ENCODE results near the gene CSF1R.

The CSF1R gene

DNA sequence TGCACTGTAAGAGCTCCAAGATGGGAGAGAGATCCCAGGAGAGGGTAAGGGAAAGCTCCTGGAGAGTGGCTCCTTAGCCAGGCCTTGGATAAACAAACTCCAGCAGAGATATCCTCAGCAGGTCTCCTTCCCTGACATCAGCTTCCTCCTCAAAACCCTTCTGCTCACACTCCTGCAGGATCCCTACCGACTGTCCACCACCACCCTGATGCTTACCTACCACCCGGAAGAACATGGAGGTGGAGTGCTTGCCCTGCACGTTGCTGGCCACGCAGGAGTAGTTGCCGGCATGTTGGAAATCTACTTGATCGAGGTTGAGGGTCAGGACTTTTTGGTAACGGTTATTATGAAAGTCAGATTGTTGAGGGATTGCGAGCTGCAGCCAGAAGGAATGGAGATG, 9.3 kb downstream of the CSF1R start:
- Histone ChIP-seq H3K9me2 (ENCODE audit: low read depth, low read length) (no peaks in the 10 kb centered on the region), H3K4me2 (ENCODE audit: low read length) (no peak overlapping the region), H3K27ac (ENCODE audit: low read depth, low read length, poor library complexity, severe bottlenecking) (no peak overlapping the region), H3K27me3 (ENCODE audit: insufficient read depth, low read length) (peaks cover 11% of the 10 kb centered on the region), H3F3A (ENCODE audit: insufficient read depth, low read length) (no peaks in the 10 kb centered on the region), H3K4me3 (ENCODE audit: low read depth, low read length, poor library complexity, severe bottlenecking) (no peak overlapping the region), H3K9me3 (ENCODE audit: low read length) (no peaks in the 10 kb centered on the region), H2AFZ (ENCODE audit: low read length) (no peak overlapping the region), H3K79me2 (ENCODE audit: insufficient read depth, low read length) (no peaks in the 10 kb centered on the region), H3K9ac (ENCODE audit: low read length) (no peak overlapping the region), H4K20me1 (ENCODE audit: insufficient read depth, low read length) (no peaks in the 10 kb centered on the region), H3K36me3 (ENCODE audit: insufficient read depth, low read length) (no peaks in the 10 kb centered on the region), H3K4me1 (ENCODE audit: insufficient read depth, low read length, severe bottlenecking) (no peaks in the 10 kb centered on the region)
- TF ChIP-seq EZH2 (IDR thresholded peaks at IDR 0.05; ENCODE audit: borderline replicate concordance, low read length), result no peak
- TF ChIP-seq, protein P1, sequence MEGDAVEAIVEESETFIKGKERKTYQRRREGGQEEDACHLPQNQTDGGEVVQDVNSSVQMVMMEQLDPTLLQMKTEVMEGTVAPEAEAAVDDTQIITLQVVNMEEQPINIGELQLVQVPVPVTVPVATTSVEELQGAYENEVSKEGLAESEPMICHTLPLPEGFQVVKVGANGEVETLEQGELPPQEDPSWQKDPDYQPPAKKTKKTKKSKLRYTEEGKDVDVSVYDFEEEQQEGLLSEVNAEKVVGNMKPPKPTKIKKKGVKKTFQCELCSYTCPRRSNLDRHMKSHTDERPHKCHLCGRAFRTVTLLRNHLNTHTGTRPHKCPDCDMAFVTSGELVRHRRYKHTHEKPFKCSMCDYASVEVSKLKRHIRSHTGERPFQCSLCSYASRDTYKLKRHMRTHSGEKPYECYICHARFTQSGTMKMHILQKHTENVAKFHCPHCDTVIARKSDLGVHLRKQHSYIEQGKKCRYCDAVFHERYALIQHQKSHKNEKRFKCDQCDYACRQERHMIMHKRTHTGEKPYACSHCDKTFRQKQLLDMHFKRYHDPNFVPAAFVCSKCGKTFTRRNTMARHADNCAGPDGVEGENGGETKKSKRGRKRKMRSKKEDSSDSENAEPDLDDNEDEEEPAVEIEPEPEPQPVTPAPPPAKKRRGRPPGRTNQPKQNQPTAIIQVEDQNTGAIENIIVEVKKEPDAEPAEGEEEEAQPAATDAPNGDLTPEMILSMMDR (IDR thresholded peaks at IDR 0.05; ENCODE audit: low read length), result no peak

DNA sequence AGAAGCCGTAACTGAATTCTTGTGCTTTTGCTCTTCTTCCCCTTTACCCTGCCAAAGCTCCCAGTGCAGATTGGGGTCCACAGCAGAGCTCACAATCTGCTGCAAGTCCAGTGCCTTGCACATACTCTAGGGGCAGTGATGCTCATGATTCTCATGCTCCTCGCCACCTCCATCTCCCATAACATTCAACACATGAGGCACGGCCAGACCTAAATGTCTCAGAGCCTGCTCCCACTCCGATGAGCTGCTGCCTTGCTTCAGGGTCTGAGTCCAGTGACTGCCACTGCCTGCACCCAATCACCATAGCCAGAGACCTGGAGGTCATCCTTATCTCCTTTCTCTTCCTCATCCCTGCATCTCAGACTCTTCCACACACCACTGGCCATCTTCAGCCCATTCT, 10.5 kb downstream of the CSF1R start:
- Histone ChIP-seq H3K27me3 (ENCODE audit: insufficient read depth, low read length) (peaks cover 11% of the 10 kb centered on the region), H3K4me1 (ENCODE audit: insufficient read depth, low read length, severe bottlenecking) (no peaks in the 10 kb centered on the region), H3K79me2 (ENCODE audit: insufficient read depth, low read length) (no peaks in the 10 kb centered on the region), H3K9ac (ENCODE audit: low read length) (no peak overlapping the region), H4K20me1 (ENCODE audit: insufficient read depth, low read length) (no peaks in the 10 kb centered on the region), H3K4me3 (ENCODE audit: low read depth, low read length, poor library complexity, severe bottlenecking) (no peak overlapping the region), H3K36me3 (ENCODE audit: insufficient read depth, low read length) (no peaks in the 10 kb centered on the region), H3K4me2 (ENCODE audit: low read length) (no peak overlapping the region), H3K27ac (ENCODE audit: low read depth, low read length, poor library complexity, severe bottlenecking) (no peak overlapping the region), H3K9me3 (ENCODE audit: low read length) (no peaks in the 10 kb centered on the region), H3F3A (ENCODE audit: insufficient read depth, low read length) (no peaks in the 10 kb centered on the region), H2AFZ (ENCODE audit: low read length) (no peak overlapping the region), H3K9me2 (ENCODE audit: low read depth, low read length) (no peaks in the 10 kb centered on the region)
- TF ChIP-seq, protein P1 (IDR thresholded peaks at IDR 0.05; ENCODE audit: low read length), result no peak; the same call in 1 of the 2 replicates
- no peak for TF ChIP-seq EZH2 (IDR thresholded peaks at IDR 0.05; ENCODE audit: borderline replicate concordance, low read length)

DNA sequence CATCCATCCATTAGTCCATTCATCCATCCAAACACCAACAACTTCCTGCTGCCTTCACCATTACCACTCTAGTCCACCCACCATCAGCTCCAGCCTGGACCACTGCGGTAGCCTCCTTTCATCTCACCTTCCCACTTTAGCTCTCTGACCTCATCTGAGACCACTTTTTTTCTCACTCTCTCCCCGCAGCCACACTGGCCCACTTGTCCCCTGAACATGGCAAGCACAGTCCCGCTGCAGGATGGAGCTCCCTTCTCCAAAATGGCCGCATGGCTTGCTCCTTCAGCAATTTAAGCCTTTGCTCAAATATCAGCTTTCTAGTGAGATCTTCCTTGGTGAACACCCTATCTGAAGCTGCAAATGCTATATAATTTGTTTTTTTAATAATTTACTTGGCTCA, 11.1 kb downstream of the CSF1R start:
- peaks cover 11% of the 10 kb centered on the region for H3K27me3 ChIP-seq (ENCODE audit: insufficient read depth, low read length)
- no peak overlapping the region for H3K27ac ChIP-seq (ENCODE audit: low read depth, low read length, poor library complexity, severe bottlenecking)
- H3K36me3 ChIP-seq (ENCODE audit: insufficient read depth, low read length), result no peaks in the 10 kb centered on the region
- no peaks in the 10 kb centered on the region for H3K9me3 ChIP-seq (ENCODE audit: low read length)
- H2AFZ ChIP-seq (ENCODE audit: low read length), result no peak overlapping the region
- H3K4me3 ChIP-seq (ENCODE audit: low read depth, low read length, poor library complexity, severe bottlenecking), result no peak overlapping the region
- H3K9me2 ChIP-seq (ENCODE audit: low read depth, low read length), result no peaks in the 10 kb centered on the region
- H3F3A ChIP-seq (ENCODE audit: insufficient read depth, low read length), result no peaks in the 10 kb centered on the region
- H3K79me2 ChIP-seq (ENCODE audit: insufficient read depth, low read length), result no peaks in the 10 kb centered on the region
- no peak overlapping the region for H3K4me2 ChIP-seq (ENCODE audit: low read length)
- H4K20me1 ChIP-seq (ENCODE audit: insufficient read depth, low read length), result no peaks in the 10 kb centered on the region
- TF ChIP-seq, protein P1 (IDR thresholded peaks at IDR 0.05; ENCODE audit: low read length), result no peak
- no peak for TF ChIP-seq EZH2 (IDR thresholded peaks at IDR 0.05; ENCODE audit: borderline replicate concordance, low read length)
- H3K4me1 ChIP-seq (ENCODE audit: insufficient read depth, low read length, severe bottlenecking), result no peaks in the 10 kb centered on the region
- H3K9ac ChIP-seq (ENCODE audit: low read length), result no peak overlapping the region
